ENCODE results near the gene C16orf87. TPM values are rescaled to one million over a fixed set of nuclear protein-coding genes. Genes with fewer than 3 reads are reported as not detected.

The C16orf87 gene
- total and polyA plus RNA-seq, 2 donors = 9.2 to 11.3 TPM

GRCh38 chr16:46862555-46863447 lies 31.8 kb upstream of the C16orf87 start:
- H3K27ac ChIP-seq (ENCODE audit: low read depth in 1 of 2, low read length in 1 of 2) = no peak overlapping the region
- H3K4me1 ChIP-seq (ENCODE audit: control insufficient read depth in 2 of 2, insufficient read depth in 2 of 2, low read length in 2 of 2) = no peaks in the 10 kb centered on the region

DNA sequence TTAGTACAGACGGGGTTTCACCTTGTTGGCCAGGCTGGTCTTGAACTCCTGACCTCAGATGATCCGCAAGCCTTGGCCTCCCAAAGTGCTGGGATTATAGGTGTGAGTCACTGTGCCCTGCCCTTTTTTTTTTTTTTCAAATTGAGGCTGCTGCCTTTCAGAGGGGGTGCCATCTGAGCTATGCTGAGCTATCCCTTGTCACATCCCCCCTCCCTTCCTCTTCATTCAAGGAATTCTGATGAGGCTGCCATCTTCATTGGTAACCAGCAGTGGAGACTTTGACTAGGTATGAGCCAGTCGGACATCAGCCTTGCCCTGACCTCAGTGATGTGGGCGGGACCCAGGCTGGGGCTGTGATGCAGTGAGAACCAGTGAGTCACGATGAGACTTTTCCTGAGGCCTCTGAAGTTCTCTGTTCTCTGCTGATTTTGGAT lies 28.8 kb upstream of the C16orf87 start:
- Histone ChIP-seq H3K4me1 (ENCODE audit: control insufficient read depth in 2 of 2, insufficient read depth in 2 of 2, low read length in 2 of 2) (no peaks in the 10 kb centered on the region), H3K4me3 (ENCODE audit: low read length in 2 of 2) (no peak overlapping the region), H3K27me3 (ENCODE audit: control insufficient read depth in 2 of 2, insufficient read depth in 1 of 2, low read length in 1 of 2) (no peaks in the 10 kb centered on the region), H3K27ac (ENCODE audit: low read depth in 1 of 2, low read length in 1 of 2) (no peak overlapping the region), H3K36me3 (ENCODE audit: control insufficient read depth in 2 of 2, insufficient read depth in 2 of 2, low read length in 1 of 2) (no peaks in the 10 kb centered on the region), H3K9me3 (ENCODE audit: control insufficient read depth in 2 of 2, insufficient read depth in 1 of 2, low read length in 1 of 2) (no peaks in the 10 kb centered on the region)
- 90% methylated on average over 5 of the region's 5 CpGs for WGBS
- no peak for DNase-seq (ENCODE audit: low read depth in 6 of 9, low spot score in 9 of 9)

More at GRCh38 chr16:46862555-46863447, 31.8 kb upstream of the C16orf87 start:
- Histone ChIP-seq H3K36me3 (ENCODE audit: control insufficient read depth in 2 of 2, insufficient read depth in 2 of 2, low read length in 1 of 2) (no peaks in the 10 kb centered on the region), H3K27me3 (ENCODE audit: control insufficient read depth in 2 of 2, insufficient read depth in 1 of 2, low read length in 1 of 2) (no peaks in the 10 kb centered on the region), H3K4me3 (ENCODE audit: low read length in 2 of 2) (no peak overlapping the region), H3K9me3 (ENCODE audit: control insufficient read depth in 2 of 2, insufficient read depth in 1 of 2, low read length in 1 of 2) (no peaks in the 10 kb centered on the region)
- WGBS = 96% methylated on average over 16 of the region's 16 CpGs
- no peak for DNase-seq (ENCODE audit: low read depth in 6 of 9, low spot score in 9 of 9)

GRCh38 chr16:46858151-46858550 lies 27.2 kb upstream of the C16orf87 start:
- no peak overlapping the region for H3K27ac ChIP-seq (ENCODE audit: low read depth in 1 of 2, low read length in 1 of 2)
- WGBS = 92% methylated on average over 6 of the region's 6 CpGs

DNA sequence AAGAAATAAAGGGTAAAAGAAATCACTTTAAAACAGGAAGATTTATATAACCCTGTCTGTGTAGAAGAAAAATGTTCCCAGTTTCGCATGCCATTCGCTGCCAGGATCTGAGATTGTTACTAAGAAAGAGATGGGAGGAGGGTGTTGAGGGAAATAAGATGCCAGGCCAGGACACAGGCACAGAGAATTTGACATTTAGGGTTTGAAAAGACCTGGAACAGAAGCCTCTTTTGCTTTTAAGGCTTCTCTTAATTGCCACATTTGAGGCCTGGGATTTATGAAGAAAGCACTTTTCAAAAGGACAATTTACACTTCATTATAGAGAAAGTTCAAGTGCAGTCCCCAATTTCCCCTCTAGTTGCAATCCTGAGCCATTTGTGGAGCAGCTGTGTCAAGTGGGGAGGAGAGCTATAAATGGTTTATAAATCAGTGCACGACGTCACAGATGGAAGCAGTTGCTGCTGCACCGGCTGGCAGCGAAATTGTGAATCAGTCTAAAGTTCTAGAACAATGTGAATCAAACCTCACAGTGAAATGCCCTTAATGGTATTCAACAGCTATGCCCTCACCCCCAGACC lies 26.5 kb upstream of the C16orf87 start:
- Histone ChIP-seq H3K27me3 (ENCODE audit: control insufficient read depth in 2 of 2, insufficient read depth in 1 of 2, low read length in 1 of 2) (no peaks in the 10 kb centered on the region), H3K4me1 (ENCODE audit: control insufficient read depth in 2 of 2, insufficient read depth in 2 of 2, low read length in 2 of 2) (no peaks in the 10 kb centered on the region), H3K9me3 (ENCODE audit: control insufficient read depth in 2 of 2, insufficient read depth in 1 of 2, low read length in 1 of 2) (no peaks in the 10 kb centered on the region), H3K36me3 (ENCODE audit: control insufficient read depth in 2 of 2, insufficient read depth in 2 of 2, low read length in 1 of 2) (no peaks in the 10 kb centered on the region), H3K4me3 (ENCODE audit: low read length in 2 of 2) (no peak overlapping the region), H3K27ac (ENCODE audit: low read depth in 1 of 2, low read length in 1 of 2) (no peak overlapping the region)
- 84% methylated on average over 6 of the region's 6 CpGs for WGBS
- DNase-seq (ENCODE audit: low read depth in 6 of 9, low spot score in 9 of 9) = peak in 1 of 9 donors; percentile 11

More at GRCh38 chr16:46858151-46858550, 27.2 kb upstream of the C16orf87 start:
- Histone ChIP-seq H3K4me3 (ENCODE audit: low read length in 2 of 2) (no peak overlapping the region), H3K27me3 (ENCODE audit: control insufficient read depth in 2 of 2, insufficient read depth in 1 of 2, low read length in 1 of 2) (no peaks in the 10 kb centered on the region), H3K4me1 (ENCODE audit: control insufficient read depth in 2 of 2, insufficient read depth in 2 of 2, low read length in 2 of 2) (no peaks in the 10 kb centered on the region), H3K36me3 (ENCODE audit: control insufficient read depth in 2 of 2, insufficient read depth in 2 of 2, low read length in 1 of 2) (no peaks in the 10 kb centered on the region), H3K9me3 (ENCODE audit: control insufficient read depth in 2 of 2, insufficient read depth in 1 of 2, low read length in 1 of 2) (no peaks in the 10 kb centered on the region)
- DNase-seq (ENCODE audit: low read depth in 6 of 9, low spot score in 9 of 9) = no peak

GRCh38 chr16:46855389-46855788 lies 24.4 kb upstream of the C16orf87 start:
- Histone ChIP-seq H3K4me1 (ENCODE audit: control insufficient read depth in 2 of 2, insufficient read depth in 2 of 2, low read length in 2 of 2) (no peaks in the 10 kb centered on the region), H3K27me3 (ENCODE audit: control insufficient read depth in 2 of 2, insufficient read depth in 1 of 2, low read length in 1 of 2) (no peaks in the 10 kb centered on the region), H3K27ac (ENCODE audit: low read depth in 1 of 2, low read length in 1 of 2) (no peak overlapping the region), H3K9me3 (ENCODE audit: control insufficient read depth in 2 of 2, insufficient read depth in 1 of 2, low read length in 1 of 2) (no peaks in the 10 kb centered on the region), H3K4me3 (ENCODE audit: low read length in 2 of 2) (no peak overlapping the region), H3K36me3 (ENCODE audit: control insufficient read depth in 2 of 2, insufficient read depth in 2 of 2, low read length in 1 of 2) (no peaks in the 10 kb centered on the region)
- 82% methylated on average over 4 of the region's 4 CpGs for WGBS
- no peak for DNase-seq (ENCODE audit: low read depth in 6 of 9, low spot score in 9 of 9)

- 95% methylated on average over 2 of the region's 2 CpGs for WGBS
- no peak overlapping the region for H3K27ac ChIP-seq (ENCODE audit: low read depth in 1 of 2, low read length in 1 of 2)
- H3K36me3 ChIP-seq (ENCODE audit: control insufficient read depth in 2 of 2, insufficient read depth in 2 of 2, low read length in 1 of 2) = no peaks in the 10 kb centered on the region
- DNase-seq (ENCODE audit: low read depth in 6 of 9, low spot score in 9 of 9) = no peak
- no peaks in the 10 kb centered on the region for H3K27me3 ChIP-seq (ENCODE audit: control insufficient read depth in 2 of 2, insufficient read depth in 1 of 2, low read length in 1 of 2)
- H3K9me3 ChIP-seq (ENCODE audit: control insufficient read depth in 2 of 2, insufficient read depth in 1 of 2, low read length in 1 of 2) = no peaks in the 10 kb centered on the region
- H3K4me3 ChIP-seq (ENCODE audit: low read length in 2 of 2) = no peak overlapping the region
- H3K4me1 ChIP-seq (ENCODE audit: control insufficient read depth in 2 of 2, insufficient read depth in 2 of 2, low read length in 2 of 2) = no peaks in the 10 kb centered on the region
Measured at GRCh38 chr16:46854846-46855245, 23.9 kb upstream of the C16orf87 start.

DNA sequence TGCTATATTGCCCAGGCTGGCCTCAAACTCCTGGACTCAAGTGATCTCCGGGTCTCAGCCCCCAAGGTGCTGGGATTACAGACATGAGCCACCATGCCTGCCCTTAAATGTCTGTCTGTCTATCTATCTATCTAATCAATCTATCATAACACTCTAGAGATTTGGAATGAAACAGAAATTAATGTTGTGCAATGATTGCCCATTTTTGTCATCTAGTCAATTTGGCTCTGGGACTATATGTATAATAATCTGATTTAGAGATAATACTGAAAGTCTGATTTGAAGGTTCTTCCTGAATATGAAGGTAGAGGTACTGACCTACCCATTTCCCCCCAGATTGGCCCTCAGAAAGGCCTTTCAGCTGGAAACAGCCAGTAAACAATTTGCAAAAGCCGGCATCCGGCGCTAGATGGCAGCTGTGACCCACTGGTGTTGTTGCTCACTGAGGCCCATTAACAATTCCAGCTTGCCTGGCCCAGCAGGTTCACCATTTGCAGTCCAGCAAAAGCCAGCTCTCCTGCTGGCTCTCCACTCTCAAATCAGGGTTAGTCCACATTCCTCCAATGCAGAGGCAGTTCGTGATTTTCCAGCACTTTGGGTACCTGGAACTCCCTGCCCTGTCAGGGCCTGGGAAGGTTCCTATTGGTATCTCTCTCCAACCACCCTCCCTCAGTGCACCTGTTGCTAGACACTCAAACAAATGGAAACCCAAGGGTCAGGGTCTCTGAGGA lies 22.9 kb upstream of the C16orf87 start:
- Histone ChIP-seq H3K36me3 (ENCODE audit: control insufficient read depth in 2 of 2, insufficient read depth in 2 of 2, low read length in 1 of 2) (no peaks in the 10 kb centered on the region), H3K27me3 (ENCODE audit: control insufficient read depth in 2 of 2, insufficient read depth in 1 of 2, low read length in 1 of 2) (no peaks in the 10 kb centered on the region), H3K27ac (ENCODE audit: low read depth in 1 of 2, low read length in 1 of 2) (no peak overlapping the region), H3K4me1 (ENCODE audit: control insufficient read depth in 2 of 2, insufficient read depth in 2 of 2, low read length in 2 of 2) (no peaks in the 10 kb centered on the region), H3K9me3 (ENCODE audit: control insufficient read depth in 2 of 2, insufficient read depth in 1 of 2, low read length in 1 of 2) (no peaks in the 10 kb centered on the region), H3K4me3 (ENCODE audit: low read length in 2 of 2) (no peak overlapping the region)
- DNase-seq (ENCODE audit: low read depth in 6 of 9, low spot score in 9 of 9) = peak in 5 of 9 donors; percentile 9 to 59 (median 26)
- 37% methylated on average over 5 of the region's 5 CpGs for WGBS

- H3K27me3 ChIP-seq (ENCODE audit: control insufficient read depth in 2 of 2, insufficient read depth in 1 of 2, low read length in 1 of 2) = no peaks in the 10 kb centered on the region
- no peaks in the 10 kb centered on the region for H3K4me1 ChIP-seq (ENCODE audit: control insufficient read depth in 2 of 2, insufficient read depth in 2 of 2, low read length in 2 of 2)
- DNase-seq (ENCODE audit: low read depth in 6 of 9, low spot score in 9 of 9) = no peak
- 97% methylated on average over 3 of the region's 3 CpGs for WGBS
- no peaks in the 10 kb centered on the region for H3K9me3 ChIP-seq (ENCODE audit: control insufficient read depth in 2 of 2, insufficient read depth in 1 of 2, low read length in 1 of 2)
- no peak overlapping the region for H3K4me3 ChIP-seq (ENCODE audit: low read length in 2 of 2)
- no peak overlapping the region for H3K27ac ChIP-seq (ENCODE audit: low read depth in 1 of 2, low read length in 1 of 2)
- no peaks in the 10 kb centered on the region for H3K36me3 ChIP-seq (ENCODE audit: control insufficient read depth in 2 of 2, insufficient read depth in 2 of 2, low read length in 1 of 2)
Measured at GRCh38 chr16:46852130-46852529, 21.1 kb upstream of the C16orf87 start.
